ENCODE measurements around the gene NLRP12.

- TF ChIP-seq CTCF (IDR thresholded peaks at IDR 0.05; ENCODE audit: extremely low read depth in 1 of 2, insufficient read depth in 1 of 2, low read depth in 1 of 2, low read length in 2 of 2) (no peak), POLR2AphosphoS5 (IDR thresholded peaks at IDR 0.05; ENCODE audit: insufficient read depth, low read depth, low read length) (no peak), EZH2 (IDR thresholded peaks at IDR 0.05; ENCODE audit: borderline replicate concordance, low read depth, low read length, severe bottlenecking) (no peak), POLR2A (IDR thresholded peaks at IDR 0.05; ENCODE audit: low read depth, low read length) (no peak), MYC (IDR thresholded peaks at IDR 0.05; ENCODE audit: low read depth, low read length) (no peak), MAX (IDR thresholded peaks at IDR 0.05; ENCODE audit: insufficient read depth, insufficient read length) (no peak), JUN (IDR thresholded peaks at IDR 0.05; ENCODE audit: borderline replicate concordance, insufficient read depth, insufficient read length, low read depth) (no peak), GATA2 (IDR thresholded peaks at IDR 0.05; ENCODE audit: insufficient read depth, insufficient read length, low read depth, low read length) (no peak), FOS (IDR thresholded peaks at IDR 0.05; ENCODE audit: borderline replicate concordance, insufficient read depth, low read length) (no peak)
Measured at GRCh38 chr19:53844849-53845246, 20.7 kb upstream of the NLRP12 start.
